Hematopoietic multipotent progenitor cell treated with erythropoietin and hydrocortisone succinate and interleukin-3 and kit ligand, for 15 days (in vitro differentiated cells): ENCODE measurements around the gene FGF7.
"Not testable (repeated sequence)": the region's sequence is repeated elsewhere in the genome, so short reads cannot be mapped to it uniquely, and the experiment has no call there.

Experiments
- DNase-seq: peaks from one replicate; pipeline ENCODE4 v3.0.0-alpha.2; 2015; ENCODE audit warnings: low spot score

FGF7 gene, protein sequence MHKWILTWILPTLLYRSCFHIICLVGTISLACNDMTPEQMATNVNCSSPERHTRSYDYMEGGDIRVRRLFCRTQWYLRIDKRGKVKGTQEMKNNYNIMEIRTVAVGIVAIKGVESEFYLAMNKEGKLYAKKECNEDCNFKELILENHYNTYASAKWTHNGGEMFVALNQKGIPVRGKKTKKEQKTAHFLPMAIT

DNA sequence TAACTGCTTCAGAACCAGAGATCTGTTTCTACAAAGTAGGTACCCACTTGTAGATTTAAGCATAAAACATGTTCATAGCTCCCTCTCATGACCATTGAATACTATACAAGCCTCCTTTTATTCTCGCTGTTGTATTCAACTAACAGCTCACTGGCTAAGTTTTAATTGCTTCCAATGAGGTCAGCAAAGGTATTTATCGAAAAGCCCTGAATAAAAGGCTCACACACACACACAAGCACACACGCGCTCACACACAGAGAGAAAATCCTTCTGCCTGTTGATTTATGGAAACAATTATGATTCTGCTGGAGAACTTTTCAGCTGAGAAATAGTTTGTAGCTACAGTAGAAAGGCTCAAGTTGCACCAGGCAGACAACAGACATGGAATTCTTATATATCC lies at the start of gene FGF7:
TSS of gene FGF7 (plus strand) at position 222 of the 400 bp plus-strand sequence. CDS start 1,056 bp downstream, outside the sequence.
- no peak for DNase-seq

DNA sequence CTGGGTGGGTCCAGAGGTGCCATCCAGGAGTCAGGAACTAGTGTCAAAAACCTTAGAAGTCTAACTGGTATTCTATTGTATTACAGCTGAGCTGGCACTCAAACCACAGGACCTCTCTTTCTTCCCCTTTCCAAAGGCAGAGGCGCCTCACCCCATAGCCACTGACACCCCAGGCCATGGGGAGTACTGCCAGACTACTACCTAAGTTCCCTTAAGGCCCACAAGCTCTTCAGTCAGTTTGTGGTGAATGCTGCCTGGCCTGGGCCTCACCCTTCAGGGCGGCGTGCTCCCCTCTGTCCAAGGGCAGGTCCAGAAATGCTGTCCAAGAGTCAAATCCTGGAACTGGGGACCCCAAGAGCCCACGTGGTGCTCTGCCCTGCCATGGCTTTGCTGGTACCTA lies 43.0 kb upstream of the FGF7 start:
- DNase-seq: no peak

DNA sequence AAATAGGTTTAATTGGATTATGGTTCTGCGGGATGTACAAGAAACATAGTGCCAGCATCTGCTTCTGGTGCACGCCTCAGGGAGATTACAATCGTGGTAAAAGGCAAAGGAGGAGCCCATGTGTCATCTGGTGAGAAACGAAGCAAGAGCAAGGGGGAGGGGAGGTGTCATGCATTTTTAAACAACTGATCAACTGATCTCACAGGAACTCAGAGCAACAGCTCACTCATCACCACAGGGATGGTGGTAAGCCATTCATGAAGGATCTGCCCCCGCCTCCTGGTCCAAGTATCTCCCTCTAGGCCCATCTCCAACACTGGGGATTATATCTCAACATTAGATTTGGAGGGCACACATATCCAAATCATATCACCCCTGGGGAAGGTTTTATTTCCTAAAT lies 42.1 kb upstream of the FGF7 start:
- DNase-seq: no peak

DNA sequence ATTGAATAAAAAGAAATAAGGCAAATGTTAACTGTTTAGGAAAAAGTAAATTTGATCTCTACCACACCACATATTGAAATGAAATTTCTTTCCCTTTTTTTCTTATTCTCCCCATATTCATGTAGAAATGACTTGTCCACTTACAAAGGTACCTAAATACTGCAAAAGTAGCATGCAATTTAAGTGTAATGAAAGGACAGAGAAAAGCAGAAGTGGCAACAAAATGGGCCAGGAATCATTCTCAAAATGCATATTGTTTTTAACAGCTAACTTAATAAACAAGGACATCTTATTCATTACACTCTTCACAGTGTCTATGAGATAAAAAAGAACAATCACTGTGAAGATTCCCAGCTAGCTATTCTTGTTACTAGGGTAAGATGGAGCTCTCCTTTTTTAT lies 40.6 kb upstream of the FGF7 start:
- DNase-seq: no peak

DNA sequence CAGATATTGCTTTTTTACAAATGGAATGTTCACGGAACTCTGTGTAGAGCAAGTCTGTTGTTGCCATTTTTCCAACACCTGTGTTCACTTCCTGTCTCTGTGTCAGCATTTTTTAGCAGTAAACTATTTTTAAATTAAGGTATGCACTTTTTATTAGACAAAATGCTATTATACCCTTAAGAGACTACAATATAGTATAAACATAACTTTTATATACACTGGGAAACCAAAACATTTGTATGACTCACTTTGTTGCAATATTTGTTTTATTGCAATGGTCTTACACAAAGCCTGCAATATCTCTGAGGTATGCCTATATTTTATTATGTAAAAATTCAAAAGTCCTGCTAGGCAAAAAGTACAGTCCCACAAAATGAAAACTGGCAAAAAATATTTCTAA lies 39.8 kb upstream of the FGF7 start:
- no peak for DNase-seq

DNA sequence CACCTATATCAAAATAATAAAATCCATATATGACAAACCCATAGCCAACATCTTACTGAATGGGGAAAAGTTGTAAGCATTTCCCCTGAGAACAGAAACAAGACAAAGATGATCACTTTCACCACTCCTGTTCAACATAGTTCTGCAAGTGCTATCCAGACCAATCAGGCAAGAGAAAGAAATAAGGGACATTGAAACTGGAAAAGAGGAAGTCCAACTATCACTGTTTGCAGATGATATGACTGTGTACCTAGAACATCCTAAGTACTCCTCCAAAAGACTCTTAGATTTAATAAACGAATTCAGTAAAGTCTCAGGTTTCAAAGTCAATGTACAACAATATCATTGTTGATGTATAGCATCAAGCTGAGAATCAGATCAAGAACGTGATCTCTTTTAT lies 35.6 kb upstream of the FGF7 start:
- DNase-seq: no peak

DNA sequence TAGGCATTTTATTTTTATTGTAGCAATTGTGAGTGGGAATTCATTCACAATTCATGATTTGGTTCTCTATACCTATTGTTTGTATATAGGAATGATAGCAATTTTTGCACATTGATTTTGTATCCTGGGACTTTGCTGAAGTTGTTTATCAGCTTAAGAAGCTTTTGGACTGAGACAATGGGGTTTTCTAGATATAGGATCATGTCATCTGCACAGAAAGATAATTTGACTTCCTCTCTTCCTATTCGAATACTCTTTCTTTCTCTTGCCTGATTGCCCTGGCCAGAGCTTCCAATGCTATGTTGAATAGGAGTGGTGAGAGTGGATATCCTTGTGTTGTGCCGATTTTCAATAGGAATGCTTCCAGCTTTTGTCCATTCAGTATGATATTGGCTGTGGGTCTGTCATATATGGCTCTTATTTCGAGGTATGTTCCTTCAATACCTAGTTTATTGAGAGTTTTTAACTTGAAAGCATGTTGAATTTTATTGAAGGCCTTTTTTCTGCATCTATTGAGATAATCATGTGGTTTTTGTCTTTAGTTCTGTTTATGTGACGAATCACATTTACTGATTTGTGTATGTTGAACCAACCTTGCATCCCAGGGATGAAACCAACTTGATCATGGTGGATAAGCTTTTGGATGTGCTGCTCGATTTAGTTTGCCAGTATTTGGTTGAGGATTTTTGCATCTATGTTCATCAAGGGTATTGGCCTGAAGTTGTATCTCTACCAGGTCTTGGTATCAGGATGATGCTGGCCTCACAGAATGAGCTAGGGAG lies 20.3 kb upstream of the FGF7 start:
- not testable (repeated sequence) for DNase-seq

DNA sequence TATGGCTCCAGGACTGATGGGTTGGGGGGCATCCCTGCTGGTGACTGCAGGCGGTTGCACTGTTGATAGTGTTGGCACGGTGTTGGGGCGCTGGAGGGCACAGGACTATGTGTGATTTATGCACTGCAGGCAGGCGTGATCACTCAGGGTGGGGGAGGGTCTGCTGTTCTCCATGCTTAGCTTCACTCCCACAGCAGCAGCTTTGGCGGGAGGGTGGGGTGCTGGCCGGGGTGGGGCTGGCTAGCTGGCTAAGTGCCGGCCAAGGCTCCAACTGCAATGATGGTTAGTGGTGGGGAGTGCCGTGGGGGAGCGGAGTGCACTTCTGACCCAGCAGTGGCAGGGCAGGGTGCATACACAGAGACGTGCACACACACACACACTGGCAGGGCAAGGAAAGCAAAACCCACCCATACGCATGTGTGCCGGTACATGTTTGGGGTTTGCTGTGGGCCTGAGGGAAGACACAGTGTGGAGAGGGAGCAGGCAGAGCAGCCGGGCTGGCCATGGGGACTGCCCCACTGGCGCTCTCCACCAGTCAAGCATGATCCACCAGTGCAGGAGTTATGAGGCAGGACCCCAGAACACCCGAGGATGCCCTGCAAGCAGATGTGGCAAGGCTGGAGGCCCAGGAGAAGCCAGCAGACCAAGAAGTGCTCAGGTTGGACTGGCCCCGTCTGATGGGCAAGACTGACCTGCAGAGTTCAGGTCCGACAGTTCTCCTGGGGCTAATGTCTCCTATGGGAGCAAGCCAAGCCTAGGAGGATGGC lies 16.5 kb upstream of the FGF7 start:
- DNase-seq: no peak

DNA sequence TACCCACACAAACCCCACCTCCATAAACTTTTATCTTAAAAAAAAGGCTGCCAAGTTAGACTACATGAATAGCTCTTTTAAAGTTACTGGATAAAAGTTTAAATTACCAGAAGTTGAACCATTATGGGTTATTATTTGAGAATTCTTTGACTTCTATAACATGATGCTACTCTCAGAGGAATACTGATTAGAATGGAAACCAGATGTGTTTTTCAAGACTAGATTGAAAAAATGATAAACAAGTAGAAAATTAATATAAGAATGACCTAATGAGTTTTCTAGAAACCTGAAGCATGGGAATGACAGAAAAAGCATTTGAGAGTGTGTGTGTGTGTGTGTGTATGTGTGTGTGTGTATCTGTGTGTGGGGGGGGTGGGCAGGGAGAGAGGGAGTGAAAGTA lies 12.4 kb upstream of the FGF7 start:
- DNase-seq: no peak

DNA sequence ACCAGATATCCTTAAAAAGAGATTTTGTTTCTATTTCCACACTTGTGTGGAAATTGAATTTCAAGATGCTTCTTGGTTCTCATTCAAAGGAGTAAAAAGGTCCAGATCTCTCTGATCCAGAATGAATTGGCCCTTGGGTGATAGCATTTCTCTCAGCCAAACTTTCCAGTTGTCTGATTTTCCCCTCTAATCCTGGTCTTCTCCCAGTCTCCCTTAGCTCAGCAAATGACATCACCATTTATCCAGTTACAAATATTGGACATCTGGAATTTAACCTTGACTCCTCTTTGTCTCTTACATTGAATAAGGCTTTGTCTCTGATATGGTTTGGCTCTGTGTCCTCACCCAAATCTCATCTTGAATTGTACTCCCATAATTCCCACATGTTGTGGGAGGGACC lies 10.2 kb upstream of the FGF7 start:
- DNase-seq: no peak

DNA sequence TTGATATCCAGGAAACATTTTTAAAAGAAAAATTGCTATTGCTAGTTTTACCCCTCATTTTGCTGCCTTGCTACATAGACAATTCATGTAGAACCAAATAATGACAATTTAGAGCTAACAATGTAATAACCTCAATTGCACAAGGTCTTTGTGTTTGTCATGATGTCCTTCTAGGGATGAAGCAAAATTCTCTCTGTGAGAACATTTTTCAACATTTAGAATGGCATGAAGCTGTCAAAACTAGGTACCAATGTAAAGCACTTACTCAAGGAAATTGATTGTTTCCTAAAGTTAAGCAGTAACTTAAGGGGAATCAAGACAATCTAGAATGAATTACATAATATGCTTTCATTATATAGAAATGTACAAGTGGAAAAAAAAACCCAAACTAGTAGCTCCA lies 7.9 kb upstream of the FGF7 start:
- DNase-seq: no peak

DNA sequence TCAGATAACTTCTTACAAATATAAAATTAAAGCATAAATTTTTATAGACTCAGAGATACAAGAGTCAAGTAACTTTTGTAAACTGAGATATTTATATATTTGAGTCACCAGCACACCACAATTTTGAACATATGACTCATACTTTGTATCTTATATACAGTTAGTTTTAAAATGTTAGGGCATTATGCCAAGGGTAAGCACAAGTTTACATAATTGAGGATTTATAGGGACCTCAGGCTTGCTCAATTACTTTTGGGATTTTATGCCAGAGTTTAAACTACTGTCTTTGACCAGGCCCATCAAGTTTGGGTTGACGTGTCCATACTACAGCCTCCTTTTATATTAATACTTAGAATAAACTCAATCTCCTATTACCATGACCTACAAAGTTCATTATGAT lies 7.4 kb upstream of the FGF7 start:
- no peak for DNase-seq

DNA sequence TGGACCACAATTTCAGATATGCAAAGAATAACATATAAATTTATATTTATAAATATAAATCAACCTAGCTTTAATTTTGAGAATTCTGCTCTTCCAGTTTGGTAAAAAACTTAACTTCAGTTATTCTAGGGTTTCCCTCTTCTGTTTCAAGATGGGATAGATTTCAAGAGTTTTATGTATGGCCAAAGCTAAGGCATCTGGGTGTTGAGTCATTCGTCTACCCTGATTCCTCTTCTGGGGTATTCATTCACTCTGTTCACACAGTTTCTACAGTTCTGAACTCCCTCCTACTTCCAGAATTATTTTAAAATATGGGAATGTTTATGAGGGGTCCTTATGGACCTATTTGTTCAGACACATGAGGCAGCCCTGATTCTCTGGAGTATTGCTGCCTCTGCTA lies 4.2 kb upstream of the FGF7 start:
- DNase-seq: no peak

DNA sequence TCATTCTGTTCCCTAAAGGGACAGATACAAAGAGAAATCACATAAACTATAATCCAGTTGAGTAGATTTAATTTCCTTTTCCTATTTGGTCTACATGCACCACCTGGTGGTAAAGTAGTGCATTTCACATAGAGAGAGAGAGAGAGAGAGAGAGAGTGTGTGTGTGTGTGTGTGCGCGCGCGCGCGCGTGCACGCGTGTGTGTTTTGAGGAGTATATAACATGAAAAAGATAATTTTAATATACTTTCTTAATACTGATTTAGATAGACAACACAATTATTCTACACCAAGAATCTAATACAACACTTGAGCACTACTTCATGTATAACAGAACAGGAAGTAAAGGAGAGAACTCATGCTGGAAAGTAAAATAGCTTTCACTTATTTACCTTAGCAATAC lies 1.1 kb upstream of the FGF7 start:
- DNase-seq: peak; percentile 41

DNA sequence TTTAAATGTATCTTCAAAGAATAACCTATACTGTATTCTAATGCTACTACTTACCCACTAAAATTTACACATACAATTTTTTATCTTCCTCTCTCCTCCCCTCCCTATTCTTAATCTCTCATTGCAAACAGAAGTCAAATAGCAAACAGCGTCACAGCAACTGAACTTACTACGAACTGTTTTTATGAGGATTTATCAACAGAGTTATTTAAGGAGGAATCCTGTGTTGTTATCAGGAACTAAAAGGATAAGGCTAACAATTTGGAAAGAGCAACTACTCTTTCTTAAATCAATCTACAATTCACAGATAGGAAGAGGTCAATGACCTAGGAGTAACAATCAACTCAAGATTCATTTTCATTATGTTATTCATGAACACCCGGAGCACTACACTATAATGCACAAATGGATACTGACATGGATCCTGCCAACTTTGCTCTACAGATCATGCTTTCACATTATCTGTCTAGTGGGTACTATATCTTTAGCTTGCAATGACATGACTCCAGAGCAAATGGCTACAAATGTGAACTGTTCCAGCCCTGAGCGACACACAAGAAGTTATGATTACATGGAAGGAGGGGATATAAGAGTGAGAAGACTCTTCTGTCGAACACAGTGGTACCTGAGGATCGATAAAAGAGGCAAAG lies 984 bp downstream of the FGF7 start:
- DNase-seq: no peak

DNA sequence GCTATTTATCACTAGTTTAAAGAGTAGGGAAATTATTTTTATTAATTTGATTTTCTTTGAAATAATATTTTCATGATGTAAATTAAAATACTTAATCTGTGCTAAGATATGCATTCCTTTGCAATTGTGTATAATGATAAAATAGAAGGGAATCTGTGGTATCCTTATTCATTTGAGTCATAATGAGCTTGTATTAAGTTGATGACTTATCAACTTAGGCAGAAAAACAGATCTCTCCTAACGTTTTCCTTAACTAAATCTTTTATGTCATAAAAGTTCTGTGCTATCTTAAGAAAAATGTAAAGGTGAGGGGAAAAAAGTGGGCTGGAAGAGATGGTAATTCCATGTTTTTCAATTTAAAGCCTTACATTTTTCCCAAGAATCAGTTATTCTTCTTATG lies 1.9 kb downstream of the FGF7 start:
- no peak for DNase-seq

DNA sequence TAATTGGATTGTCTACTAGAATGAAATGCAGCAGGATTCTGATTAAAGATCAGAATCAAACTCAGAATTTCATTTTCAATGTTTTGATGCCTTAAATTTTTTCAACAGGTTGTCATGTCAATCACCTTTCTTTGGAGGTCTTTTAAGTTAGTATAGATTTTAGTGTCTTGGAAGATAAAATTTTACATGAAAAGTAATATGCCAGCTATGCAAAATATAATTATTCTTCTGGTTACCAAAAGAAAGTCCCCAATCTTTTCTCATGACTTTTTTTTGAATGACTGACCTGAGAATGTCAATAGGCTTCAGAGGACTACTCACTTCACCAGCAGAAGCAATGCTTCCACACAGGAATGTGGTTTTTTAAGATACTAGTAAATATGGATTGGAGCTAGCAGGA lies 4.3 kb downstream of the FGF7 start:
- no peak for DNase-seq

DNA sequence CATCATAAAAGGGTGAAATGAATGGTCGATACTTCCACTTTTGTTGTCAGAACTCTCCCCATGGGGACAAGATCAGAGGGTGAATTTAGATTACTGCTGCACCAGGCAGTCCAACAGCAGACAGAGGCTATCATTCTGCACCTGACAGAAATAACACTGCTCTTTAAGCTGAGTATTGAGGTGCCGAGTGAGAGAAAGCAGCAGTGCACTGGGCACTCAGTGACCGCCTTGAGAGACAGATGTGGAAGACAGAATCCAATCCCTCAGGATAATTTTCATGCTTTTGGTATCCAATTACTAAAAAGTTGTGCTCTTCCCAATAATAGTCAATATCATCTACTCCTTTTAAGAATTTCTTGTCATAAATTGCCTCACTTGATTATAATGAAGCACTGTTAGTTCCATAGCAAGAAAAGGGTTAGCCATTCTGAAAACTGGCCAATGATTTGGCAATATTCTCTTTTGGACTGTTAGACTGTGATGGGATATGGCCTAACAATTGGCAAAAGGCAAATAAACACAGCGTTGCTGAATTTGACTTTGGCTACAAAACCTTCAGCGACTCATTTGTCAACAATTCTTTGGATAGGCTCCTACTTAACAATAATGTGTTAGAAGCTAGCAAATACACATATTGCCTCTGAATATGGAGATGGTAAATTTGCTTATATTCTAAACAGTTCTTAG lies 5.5 kb downstream of the FGF7 start:
- DNase-seq: no peak

DNA sequence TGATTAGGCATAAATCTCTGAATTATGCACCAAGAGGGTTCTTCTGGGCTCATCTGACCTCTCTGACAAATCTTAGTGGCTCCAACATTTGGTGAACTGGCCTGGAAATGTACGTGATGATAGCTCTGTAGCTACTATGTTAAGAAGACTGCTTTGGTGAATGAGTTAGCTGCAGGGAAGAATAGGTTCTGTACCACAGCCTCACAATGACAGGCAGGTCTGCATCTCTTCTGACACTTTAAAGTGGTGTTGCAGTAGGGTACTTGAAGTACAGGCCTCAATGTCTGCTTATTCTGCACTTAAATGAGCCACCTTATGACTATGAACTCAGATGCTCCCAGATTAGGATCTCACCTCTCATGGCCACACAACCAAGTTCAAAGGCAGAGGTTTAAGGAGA lies 7.0 kb downstream of the FGF7 start:
- DNase-seq: no peak

DNA sequence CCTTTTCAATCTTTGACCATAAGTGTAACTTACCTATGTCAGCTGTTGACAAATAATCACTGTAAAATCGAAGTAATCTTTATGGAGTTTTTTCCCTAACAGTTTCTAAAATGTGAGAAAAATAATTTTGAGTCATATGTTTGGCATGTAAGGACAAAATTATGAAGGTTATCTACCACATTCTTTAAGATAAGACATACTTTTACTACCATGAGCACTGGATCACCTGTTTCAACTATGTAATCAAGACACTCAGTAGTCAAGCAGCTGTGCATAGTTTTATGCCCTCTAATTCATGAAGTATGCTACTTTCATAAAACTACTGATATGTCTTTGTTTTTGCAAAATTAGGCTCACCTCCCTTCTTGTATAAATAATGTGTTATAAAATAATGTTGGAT lies 12.1 kb downstream of the FGF7 start:
- DNase-seq: no peak

DNA sequence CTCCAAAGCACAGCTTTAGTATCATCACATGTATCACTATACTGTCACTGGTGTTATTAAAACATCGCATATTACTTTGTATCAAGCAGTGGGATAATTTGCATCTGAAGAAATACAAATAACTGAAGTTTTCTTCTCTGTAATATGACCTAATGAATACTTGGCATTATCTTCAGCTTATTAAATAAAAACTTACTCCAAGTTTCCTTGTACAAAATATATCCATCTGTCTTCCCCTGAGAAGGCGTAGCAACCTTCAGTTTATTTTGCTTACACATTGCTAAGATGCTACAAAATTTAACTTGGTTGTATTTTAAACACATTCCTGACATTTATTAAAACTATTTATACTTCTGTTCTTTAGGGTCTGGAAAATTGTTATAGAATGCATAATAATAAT lies 13.7 kb downstream of the FGF7 start:
- no peak for DNase-seq

DNA sequence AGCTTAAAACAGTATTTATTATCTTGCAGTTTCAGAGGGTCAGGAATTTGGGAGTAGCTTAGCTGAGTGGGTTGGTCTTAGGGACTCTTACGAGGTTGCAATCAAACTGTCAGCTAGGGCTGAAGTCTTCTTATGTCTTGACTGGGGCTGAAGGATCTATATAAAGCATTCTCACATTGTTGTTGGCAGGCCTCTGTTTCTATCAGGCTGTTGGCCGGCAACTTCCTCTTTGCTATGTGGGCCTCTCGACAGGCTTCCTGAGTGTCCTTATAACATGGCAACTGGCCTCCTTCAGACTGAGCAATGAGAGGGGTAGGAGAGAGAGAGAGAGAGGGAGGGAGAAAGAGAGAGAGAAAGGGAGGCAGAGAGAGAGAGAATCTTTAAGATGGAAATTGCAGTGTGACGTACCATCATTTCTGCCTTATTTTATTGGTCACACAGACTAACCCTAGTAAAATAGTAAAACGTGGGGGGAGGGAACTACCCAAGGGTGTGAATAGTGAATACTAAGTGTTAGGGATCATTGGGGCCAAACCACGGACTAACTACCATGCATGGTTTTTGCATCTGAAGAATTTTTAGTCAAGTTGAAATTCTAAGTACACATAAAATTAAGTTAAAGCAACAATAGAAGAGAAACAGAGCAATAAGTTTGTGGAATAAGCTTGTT lies 16.1 kb downstream of the FGF7 start:
- DNase-seq: no peak
